D721Med (cell line): ENCODE results near the gene TMEM247.

Experiments
- DNase-seq: peaks from one replicate; pipeline ENCODE4 v3.0.0; 2011; ENCODE audit warnings: low spot score; ENCODE audit not compliant: insufficient read length
- FAIRE-seq: peaks from 2 replicates; lab custom pipeline; 2011; peaks lifted over from hg19 to GRCh38; lab: Jason Lieb, UNC
- TF ChIP-seq, protein P1 (sequence below): IDR thresholded peaks from 2 replicates; pipeline ENCODE4 v1.5.1; 2012; ENCODE audit warnings: mild to moderate bottlenecking, control low read depth; ENCODE audit not compliant: insufficient read depth; ENCODE audit errors: missing control alignments

Gene TMEM247

DNA sequence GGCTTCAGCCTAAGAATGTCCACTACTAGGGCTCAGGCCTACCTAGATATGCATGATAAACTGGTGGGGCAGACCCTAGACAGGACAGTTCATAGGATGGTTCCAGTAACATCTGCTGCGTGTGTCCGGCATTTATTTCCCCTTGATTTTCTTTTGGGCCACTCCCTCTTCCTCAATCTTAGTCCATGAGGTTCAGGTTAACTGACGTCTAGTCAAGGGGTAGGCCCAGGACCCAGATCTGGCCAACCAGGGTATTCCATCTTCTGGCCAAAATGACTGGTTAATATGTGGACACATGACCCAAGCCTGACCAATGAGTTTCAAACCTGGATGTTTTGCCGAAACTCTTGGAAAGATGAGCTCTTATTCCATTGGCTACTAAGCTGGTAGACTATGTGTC, 15.2 kb downstream of the TMEM247 start:
- TF ChIP-seq, protein P1, sequence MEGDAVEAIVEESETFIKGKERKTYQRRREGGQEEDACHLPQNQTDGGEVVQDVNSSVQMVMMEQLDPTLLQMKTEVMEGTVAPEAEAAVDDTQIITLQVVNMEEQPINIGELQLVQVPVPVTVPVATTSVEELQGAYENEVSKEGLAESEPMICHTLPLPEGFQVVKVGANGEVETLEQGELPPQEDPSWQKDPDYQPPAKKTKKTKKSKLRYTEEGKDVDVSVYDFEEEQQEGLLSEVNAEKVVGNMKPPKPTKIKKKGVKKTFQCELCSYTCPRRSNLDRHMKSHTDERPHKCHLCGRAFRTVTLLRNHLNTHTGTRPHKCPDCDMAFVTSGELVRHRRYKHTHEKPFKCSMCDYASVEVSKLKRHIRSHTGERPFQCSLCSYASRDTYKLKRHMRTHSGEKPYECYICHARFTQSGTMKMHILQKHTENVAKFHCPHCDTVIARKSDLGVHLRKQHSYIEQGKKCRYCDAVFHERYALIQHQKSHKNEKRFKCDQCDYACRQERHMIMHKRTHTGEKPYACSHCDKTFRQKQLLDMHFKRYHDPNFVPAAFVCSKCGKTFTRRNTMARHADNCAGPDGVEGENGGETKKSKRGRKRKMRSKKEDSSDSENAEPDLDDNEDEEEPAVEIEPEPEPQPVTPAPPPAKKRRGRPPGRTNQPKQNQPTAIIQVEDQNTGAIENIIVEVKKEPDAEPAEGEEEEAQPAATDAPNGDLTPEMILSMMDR: no peak
- DNase-seq (no peak), FAIRE-seq (no peak)

DNA sequence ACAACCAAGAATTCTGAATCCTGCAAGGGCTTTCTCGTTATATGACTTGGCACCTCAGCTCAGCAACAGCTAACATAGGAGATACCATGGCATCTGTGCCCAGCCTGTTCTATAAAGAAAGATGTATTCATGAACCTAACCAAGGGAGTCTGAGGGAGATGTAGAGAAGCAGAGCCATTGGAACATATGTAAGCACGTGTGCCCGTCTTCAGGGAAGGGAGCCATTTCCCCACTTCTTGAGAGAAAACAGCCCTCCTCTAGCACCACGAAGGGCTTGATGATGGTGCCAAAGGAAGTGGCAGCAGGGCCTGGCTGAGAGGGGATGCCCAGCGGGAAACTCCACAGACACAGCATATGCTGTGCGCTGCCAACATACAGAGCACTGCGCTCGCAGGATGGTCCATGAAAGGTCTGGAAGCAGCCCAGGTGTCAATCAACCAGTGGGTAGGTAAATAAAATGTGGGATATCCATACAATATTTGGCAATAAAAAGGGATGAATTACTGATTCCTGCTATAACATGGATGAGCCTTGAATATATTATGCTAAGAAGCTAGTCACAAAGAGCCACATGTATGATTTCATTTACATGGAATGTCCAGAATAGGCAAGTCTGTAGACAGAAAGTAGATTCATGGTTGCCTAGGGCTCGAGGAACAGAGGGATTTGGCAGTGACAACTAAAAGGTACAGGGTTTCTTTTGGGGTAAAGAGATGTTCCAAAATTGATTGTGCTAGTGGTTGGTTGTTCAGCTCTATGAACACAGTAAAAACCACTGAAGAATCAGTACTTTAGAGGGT, 16.1 kb downstream of the TMEM247 start:
- FAIRE-seq: no peak
- no peak for DNase-seq
- TF ChIP-seq, protein P1: no peak

DNA sequence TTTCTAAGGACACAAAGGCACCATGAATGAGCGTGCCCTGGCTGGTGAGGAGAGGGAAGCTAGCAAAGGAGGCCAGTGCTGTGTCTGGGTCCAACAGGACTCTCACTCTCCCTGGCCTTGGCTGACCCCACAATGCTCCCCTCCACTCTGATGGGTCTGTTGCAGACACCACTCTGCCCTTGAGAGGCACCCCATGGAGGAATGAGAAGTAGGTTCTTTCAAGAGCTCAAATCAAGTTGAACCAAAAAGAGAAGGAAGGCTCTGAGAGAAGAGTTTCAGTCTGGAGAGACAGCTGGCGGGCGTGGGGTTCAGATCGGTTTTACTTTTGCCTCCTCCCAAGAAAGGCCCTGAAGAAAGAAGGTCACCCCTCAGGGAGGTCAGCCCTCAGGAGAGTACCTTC, 18.4 kb downstream of the TMEM247 start:
- TF ChIP-seq, protein P1: no peak
- DNase-seq: no peak
- no peak for FAIRE-seq

DNA sequence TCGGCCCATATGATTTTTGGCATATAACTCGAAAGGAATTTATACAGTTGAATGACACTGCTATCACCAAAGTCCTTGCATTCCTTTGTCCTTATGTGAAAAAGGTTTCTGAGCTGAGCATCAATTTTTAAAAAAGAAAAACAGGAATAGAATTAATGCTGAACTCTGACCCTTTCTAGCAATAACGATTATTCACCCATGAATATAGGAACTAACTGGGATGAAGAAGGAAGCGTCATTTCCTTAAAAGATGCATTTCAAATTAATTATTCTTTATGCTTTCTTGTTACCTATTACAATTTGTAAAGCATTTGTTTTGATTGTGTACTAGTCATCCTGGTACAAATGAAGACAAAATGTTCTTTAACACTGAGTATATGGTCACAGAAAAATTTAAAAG, 19.3 kb downstream of the TMEM247 start:
- TF ChIP-seq, protein P1: no peak
- FAIRE-seq (no peak), DNase-seq (no peak)

DNA sequence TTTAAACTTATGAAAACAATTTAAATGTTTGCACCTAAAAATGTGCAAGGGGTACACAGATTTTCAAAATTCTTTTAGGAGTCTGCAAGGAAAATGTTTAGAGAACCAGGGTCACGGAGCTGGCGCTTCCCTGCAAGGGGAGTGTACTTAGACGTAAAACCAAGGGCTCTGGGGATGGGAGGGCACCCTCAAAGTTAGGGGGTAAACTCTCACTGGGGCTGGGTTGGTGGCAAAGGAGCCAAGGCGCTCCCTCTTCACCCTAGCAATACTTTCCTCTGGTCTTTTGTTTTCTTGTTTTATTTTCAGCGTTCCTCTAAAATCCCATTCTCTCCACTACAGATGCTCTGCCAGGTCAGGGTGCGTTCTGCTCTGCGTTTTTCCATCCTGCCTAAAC, 20.0 kb downstream of the TMEM247 start:
- no peak for DNase-seq
- no peak for FAIRE-seq
- TF ChIP-seq, protein P1: no peak

DNA sequence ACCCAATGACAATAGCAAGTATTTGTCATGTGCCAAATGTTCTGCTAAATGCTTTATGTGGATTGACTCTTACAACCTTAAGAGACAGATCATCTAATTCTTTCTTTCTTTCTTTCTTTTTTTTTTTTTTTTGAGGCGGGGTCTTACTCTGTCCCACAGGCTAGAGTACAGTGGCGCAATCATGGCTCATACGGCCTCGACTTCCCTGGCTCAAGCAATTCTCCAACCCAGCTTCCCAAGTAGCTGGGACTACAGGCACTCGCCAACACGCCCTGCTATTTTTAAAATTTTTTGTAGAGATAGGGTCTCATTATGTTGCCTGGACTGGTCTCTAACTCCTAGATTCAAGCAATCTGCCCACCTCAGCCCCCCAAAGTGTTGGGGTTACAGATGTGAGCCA, 21.4 kb downstream of the TMEM247 start:
- FAIRE-seq (no peak), DNase-seq (no peak)
- TF ChIP-seq, protein P1: no peak

DNA sequence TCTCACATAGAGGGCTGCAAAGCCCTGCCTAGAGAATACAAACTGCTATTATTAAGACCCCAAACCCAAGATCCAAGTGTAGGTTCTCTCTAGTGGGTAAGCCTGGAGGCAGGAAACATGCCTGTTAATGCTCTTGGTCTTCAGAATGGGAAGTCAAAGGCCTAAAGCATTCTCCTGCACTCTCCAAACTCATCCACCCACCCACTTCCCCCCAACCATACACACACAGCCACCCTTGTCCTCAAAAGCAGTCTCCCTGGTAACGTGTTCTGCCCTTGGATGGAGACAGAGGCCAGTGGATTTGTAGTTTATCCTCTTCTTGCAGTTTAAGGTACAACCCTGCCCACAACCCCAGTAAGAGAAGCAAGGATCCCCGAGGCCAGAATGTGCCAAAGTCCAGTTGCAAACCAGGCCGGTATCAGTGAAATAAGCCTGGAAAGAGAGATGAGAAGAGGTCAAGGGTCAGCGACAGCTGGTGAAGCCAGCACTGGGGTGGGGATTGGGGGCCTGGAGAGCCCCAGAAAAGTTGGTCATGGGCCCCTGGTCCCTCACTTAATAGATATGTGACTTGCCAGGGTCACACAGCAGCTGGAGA, 23.0 kb downstream of the TMEM247 start:
- no peak for DNase-seq
- TF ChIP-seq, protein P1: no peak
- no peak for FAIRE-seq
